ENCODE results near the gene PDGFA.
"Not testable (repeated sequence)": the region's sequence is repeated elsewhere in the genome, so short reads cannot be mapped to it uniquely, and the experiment has no call there.

DNA sequence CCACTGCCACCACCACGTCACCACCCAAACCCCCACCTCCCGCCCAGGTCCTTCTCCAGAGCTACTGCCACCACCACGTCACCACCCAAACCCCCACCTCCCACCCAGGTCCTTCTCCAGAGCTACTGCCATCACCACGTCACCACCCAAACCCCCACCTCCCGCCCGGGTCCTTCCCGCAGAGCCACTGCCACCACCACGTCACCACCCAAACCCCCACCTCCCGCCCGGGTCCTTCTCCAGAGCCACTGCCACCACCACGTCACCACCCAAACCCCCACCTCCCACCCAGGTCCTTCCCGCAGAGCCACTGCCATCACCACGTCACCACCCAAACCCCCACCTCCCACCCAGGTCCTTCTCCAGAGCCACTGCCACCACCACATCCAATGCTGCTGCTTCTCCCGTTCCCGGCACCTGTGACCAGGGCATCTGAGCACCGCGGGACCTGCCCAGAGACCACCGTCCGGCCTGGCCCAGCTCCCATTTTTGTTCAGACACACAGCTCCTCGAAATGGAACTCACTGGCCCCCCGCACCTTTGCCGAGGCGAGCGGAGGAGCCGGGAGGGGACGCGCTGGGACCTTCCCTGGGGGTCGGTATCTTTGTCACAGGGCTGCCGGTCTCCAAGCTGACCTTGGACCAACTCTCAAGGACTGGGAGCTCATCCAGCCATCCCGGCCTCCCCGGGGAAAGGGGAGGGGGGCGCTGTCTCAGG is 32.7 kb upstream of the PDGFA start:
- not testable (repeated sequence) for TF ChIP-seq POLR2AphosphoS5 (IDR thresholded peaks at IDR 0.05; ENCODE audit: borderline replicate concordance, low read depth, low read length); EZH2 (IDR thresholded peaks at IDR 0.05); FOXP2 (optimal IDR thresholded peaks at IDR 0.05; ENCODE audit: control extremely low read depth, extremely low read length, insufficient read depth)

Data from SK-N-MC (cell line).